ENCODE measurements around the gene HTR6.
"Not testable (repeated sequence)": the region's sequence is repeated elsewhere in the genome, so short reads cannot be mapped to it uniquely, and the experiment has no call there.

Gene HTR6

GRCh38 chr1:19639228-19639627 is 25.4 kb upstream of the HTR6 start:
- not testable (repeated sequence) for DNase-seq (ENCODE audit: low read depth, low spot score)

GRCh38 chr1:19639999-19640362 is 24.7 kb upstream of the HTR6 start:
- no peak for DNase-seq (ENCODE audit: low read depth, low spot score)

DNA sequence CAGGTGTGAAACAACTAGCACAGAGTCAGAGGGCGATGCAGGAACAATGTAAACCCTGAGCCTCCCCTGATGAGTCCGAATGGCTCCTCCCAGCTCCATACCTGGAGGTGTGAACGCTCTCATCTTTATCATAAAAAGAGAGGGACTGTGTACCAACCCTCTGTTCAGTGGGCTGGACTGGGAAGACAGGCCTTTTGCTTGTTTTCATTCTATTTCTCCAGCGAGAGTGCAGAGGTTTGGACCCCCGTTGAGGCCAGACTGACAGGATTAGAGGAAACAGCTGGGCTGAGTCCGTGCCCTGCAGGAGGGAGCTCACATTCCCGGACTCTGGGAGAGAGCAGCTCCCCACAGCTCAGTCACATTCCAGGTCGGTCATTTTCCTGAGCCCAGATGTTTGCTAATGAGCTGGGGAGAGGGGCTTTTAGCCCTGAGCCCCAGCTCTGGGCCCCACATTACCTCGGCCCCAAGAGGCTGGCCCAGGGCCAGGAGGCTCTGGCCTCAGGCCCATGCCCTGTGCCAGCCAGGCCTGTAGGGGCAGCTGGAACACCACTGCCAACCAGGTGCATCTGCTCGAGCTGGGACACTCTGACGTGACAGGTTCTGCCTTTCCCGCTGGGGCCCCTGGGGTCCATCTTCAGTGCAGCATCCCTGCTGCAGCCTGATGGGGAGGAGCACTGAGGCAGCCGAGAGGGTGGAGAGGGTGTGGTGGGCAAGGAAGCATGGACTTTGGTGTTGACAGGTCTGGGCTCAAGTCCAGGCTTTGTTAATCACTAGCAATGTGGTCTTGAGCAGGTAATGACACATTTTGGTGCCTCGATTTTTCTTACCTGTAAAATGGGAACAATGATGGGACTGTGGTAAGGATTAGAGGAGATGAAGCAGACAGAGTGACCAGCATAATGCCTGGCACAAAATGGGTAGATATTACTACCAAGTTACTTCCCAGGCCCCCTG is 24.0 kb upstream of the HTR6 start:
- DNase-seq (ENCODE audit: low read depth, low spot score): peak; percentile 85

GRCh38 chr1:19643121-19643520 is 21.6 kb upstream of the HTR6 start:
- DNase-seq (ENCODE audit: low read depth, low spot score): no peak

- no peak for DNase-seq (ENCODE audit: low read depth, low spot score)
Observed at GRCh38 chr1:19643602-19644394, 20.9 kb upstream of the HTR6 start, which contains the start of gene NBL1. NBL1 (plus strand) TSS chr1:19644311; CDS start chr1:19655031, 10,720 bp downstream.

DNA sequence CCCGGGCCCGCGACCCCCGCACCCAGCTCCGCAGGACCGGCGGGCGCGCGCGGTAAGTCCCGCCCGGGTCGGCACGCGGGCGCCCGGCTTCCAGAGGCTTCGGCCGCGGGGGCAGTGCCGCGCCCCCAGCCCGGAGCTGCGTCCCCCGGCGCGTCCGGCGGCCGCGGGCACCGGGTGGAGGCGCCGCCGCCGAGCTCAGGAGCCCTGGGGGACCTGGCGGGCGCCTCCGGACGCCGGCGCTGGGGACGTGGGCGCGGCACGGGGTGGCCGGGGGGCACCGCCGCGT is 20.3 kb upstream of the HTR6 start:
- no peak for DNase-seq (ENCODE audit: low read depth, low spot score)

GRCh38 chr1:19644681-19645410 is 19.8 kb upstream of the HTR6 start:
- no peak for DNase-seq (ENCODE audit: low read depth, low spot score)

GRCh38 chr1:19645411-19646251 is 19.0 kb upstream of the HTR6 start:
- no peak for DNase-seq (ENCODE audit: low read depth, low spot score)

- no peak for DNase-seq (ENCODE audit: low read depth, low spot score)
Observed at GRCh38 chr1:19646377-19647319, 18.0 kb upstream of the HTR6 start.

DNA sequence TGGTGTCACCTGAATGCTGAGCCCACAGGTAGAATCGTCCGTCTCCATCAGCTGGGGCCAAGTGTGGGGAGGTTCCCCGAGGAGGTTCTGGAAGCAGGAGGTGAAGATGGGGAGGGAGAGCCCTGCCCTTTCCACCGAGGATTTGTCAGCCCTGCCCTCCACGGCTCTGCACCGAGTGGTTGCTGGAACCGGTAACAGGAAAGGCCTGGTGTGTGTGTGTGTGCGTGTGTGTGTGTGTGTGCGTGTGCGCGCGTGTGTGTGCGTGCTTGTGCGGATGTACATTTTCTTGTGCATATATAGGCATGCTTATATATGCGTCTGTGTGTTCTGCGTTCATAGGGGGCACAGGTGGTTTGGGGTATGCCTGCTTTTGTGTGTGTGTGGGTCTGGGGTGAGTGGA is 17.0 kb upstream of the HTR6 start:
- DNase-seq (ENCODE audit: low read depth, low spot score): no peak

DNA sequence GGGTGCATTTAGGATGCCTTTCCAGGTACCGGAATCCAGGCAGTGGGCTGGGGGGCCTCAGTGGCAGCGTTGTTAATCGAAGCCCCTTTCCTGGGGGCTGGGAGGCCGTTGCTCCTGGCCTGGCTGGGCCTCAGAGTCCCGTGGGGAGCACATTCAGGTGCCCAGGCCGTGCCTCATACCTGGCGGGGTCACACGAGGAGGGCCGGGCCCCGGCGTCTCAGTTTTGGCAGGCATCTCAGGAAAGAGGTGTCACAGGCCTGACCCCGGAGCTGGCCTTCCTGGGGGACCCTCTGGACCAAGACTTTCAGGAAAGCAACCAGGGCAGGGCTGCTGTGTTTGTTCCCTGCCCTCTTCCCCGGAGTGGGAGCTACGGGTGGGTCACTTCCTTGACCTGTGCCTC is 16.4 kb upstream of the HTR6 start:
- DNase-seq (ENCODE audit: low read depth, low spot score): no peak

DNA sequence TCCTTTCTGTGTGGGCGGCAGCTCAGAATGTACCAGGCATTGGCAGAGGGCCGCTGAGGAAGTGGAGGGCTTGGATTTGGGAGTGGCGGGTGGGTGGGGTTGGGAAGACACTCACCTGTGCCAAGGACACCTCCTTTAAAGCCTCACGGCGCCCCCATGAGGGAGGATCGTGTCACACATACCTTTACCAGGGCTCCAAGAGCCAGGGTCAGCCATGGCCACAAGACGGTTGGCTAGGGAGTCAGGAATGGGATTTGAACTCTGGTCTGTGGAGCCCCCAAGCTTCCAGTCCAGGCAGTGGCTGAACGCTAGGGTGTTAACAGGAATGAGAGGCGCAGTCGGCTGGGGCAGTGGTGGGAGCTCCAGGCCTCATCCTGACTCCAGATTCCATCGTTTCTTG is 16.0 kb upstream of the HTR6 start:
- DNase-seq (ENCODE audit: low read depth, low spot score): no peak

DNA sequence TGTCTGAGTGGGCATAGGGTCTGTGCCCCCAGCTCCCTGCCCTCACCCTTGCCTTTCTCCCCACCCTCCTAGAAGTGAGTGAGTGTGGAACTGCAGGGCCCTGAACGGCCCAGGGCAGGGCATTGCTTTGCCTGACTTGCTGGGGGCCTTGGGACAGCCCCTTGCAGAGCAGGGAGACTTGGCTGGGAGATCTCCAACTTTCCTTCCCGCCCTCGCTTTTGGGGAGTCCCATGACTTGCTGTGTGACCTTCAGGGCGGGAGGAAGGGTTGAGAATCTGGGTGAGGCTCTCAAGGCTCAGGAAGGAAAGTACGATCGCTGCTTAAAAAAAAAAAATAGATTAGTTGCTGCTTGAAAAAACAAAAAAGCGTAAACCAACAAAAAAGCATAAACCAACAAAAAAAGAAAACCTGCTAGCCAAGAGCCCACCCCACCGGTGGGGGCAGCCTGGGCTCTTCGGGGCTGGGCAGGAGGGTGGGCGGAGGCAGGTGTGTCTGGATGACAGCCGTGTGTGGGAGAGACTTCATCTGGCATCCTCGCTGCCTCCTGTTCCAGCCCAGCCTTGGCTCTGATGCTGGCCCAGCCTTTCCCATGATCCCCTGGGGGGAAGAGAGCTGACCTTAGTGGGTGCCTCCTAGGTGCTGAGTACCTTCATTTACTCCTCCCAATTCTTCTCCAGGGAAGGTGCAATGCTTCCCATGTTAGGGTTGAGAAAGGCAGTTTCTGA is 14.1 kb upstream of the HTR6 start:
- DNase-seq (ENCODE audit: low read depth, low spot score): no peak

DNA sequence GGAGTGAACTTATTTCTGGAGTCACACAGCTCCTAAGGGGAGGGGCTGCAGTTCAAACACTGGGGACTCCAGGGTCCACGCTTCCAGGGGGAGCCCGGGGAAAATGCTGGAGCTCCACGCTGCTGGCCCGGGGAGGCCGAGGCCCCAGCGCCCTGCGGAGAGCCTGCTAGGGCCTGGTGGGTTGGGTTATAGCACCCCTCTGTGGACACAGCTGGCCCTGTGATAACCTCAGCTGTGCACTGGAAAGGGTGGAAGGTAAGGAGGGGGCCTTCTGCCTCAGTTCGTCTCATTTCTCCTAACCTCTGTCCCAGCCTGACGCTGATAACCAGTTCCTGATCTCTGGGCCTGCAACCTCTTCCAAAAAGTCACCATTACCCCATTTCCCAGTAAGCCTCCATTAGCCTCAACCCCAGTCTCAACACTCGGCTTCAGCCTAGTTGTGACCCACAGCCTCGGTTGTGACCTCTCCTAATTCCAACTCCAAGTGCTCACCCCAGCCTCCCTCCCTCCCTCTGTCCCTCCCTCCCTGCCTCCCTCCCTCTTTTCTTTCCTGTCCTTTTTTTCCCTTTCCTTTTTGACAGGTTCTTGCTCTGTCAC is 13.4 kb upstream of the HTR6 start:
- no peak for DNase-seq (ENCODE audit: low read depth, low spot score)

DNA sequence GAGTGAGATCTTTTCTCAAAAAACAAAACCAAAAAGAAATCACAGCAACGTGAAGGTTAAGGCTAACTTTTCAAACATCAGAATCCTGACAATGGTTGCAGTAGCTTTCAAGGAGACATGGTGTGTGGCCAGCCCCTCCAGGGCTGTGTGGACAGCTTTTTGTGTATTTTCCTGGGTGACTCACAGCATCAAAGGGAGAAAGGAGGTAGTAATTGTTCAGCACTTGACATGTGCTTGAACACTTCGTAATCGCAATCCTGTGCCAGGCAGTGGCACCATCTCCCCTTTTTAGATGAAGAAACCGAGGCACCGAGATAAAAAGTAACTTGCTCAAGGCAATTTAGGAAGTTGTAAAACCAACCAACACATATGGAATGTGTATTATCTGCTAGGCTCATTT is 10.3 kb upstream of the HTR6 start:
- DNase-seq (ENCODE audit: low read depth, low spot score): no peak

DNA sequence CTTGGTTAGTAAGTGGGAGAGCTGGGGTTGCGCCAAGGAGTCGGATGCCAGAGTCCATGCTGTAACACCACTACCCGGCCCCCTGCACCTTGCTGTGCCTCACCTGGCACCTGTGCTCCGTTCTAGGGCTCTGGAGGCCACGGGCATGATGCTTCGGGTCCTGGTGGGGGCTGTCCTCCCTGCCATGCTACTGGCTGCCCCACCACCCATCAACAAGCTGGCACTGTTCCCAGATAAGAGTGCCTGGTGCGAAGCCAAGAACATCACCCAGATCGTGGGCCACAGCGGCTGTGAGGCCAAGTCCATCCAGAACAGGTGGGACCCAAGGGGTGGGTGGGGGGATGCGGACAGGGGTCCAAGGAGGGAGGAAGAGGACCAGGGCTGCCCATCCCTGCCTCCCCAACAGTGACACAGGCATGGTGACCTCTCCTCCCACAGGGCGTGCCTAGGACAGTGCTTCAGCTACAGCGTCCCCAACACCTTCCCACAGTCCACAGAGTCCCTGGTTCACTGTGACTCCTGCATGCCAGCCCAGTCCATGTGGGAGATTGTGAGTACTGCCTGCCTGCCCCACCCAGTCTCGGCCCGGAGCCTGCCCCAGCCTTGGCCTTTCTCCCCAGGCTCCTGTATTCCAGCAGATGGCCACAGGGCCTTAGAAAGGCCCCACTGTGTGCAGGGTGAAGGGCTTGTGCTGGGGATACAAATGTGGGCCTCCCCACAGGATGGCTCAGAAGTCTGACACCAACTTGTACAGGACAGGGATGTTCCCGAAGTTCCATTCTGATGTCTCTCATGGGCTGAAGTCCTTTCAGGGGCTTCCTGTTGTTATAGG is 9.6 kb upstream of the HTR6 start:
- DNase-seq (ENCODE audit: low read depth, low spot score): no peak

DNA sequence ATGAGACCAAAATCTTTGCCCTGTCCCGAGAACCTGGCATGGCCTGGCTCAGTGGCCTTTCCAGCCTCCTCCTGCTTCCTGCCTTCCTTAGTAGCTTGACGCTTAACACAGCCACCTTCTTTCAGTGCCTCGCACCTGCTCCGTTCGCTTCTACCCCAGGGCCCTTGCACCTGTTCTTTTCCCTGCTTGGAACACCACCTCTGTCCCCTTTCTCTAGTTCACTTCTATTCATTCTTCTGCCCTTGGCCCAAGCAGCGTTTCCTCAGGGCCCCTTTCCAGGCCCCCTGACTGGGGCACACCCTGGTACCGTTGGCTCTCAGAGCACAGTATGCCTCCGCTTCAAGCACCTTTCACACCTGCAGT is 9.0 kb upstream of the HTR6 start:
- no peak for DNase-seq (ENCODE audit: low read depth, low spot score)

GRCh38 chr1:19656134-19656779 is 8.4 kb upstream of the HTR6 start:
- no peak for DNase-seq (ENCODE audit: low read depth, low spot score)
